Transverse colon (tissue), 4 donors: Measurements from ENCODE around the gene ZBTB46.
A peak's percentile ranks its signal among the peaks of the same experiment; 100 is the strongest.

Experiments used
- CTCF ChIP-seq, 5 experiments: fragments of 200-600 bp in 3 of 5; fragments of 450-650 bp in 2 of 5; sonication (generic) in 3 of 5; IDR thresholded peaks; 1 replicate in 2 of 5; 2 replicates in 3 of 5; pipeline ENCODE4 v1.5.1; 2016 to 2017; ENCODE audit warnings: antibody characterized with exemption in 5 of 5, inconsistent platforms in 3 of 5, mild to moderate bottlenecking in 2 of 5, moderate library complexity in 1 of 5
- EP300 ChIP-seq: sonication (generic); formaldehyde crosslinking; IDR thresholded peaks from one replicate; pipeline ENCODE4 v1.6.1; 2017; ENCODE audit warnings: antibody characterized with exemption, low read depth
- POLR2A ChIP-seq: fragments of 450-650 bp; IDR thresholded peaks from one replicate; pipeline ENCODE4 v1.6.1; 2016; ENCODE audit warnings: antibody characterized with exemption, mild to moderate bottlenecking, moderate library complexity
- POLR2AphosphoS5 ChIP-seq, 3 donors: sonication (generic); formaldehyde crosslinking; IDR thresholded peaks; one replicate each; pipeline ENCODE4 v1.6.1; 2016; ENCODE audit warnings: antibody characterized with exemption in 3 of 3

GRCh38 chr20:63739130-63740069 is 91.7 kb downstream of the ZBTB46 start, which contains the start of gene SLC2A4RG:
- TF ChIP-seq POLR2AphosphoS5 (IDR thresholded peaks at IDR 0.05) (no peak), CTCF (IDR thresholded peaks at IDR 0.05) (no peak), POLR2A (peak; percentile 3), EP300 (no peak)
